ENCODE measurements around the gene DERL2. TPM values are rescaled to one million over a fixed set of nuclear protein-coding genes. Genes with fewer than 3 reads are reported as not detected.

DERL2 gene
- total RNA-seq, 3 donors from 2014 or later = 27.2 to 50.1 (median 41.6) TPM

DNA sequence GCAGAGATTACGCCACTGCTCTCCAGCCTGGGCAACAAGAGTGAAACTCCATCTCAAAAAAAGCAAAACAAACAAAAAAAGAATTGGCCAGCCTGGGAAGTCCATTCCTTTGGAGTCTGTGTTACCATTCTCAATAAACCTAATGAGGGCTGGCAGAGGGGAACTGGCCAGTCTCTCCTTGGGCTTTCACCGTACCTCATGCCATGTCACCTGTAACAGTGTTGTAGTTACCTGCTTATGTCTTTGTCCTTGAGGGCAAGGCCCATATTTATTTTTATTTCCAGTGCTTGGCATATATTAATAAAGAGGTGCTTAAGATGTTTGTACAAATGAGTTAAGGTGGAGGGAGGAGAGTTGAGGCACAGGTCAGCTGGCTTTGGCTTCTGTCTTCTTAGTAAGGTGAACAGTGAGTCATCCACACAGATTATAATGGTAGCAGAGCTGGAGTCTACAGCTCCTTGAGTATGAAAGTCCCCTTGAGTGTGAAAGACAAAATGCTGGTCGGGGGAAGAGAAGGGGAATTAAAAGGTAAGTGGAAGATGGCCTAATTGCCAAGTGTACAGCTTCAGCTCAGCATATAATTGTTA is 55.5 kb downstream of the DERL2 start:
- intact Hi-C loops (cut with DNase I; ENCODE audit: low total_unique reads) = loop anchor here (10.0 kb wide), 1 partner anchor 1606 kb away; no protein-coding TSS in a partner anchor
- Histone ChIP-seq H3K36me3 (peaks cover 6% of the 10 kb centered on the region), H3K4me1 (no peaks in the 10 kb centered on the region), H3K4me3 (no peak overlapping the region), H3K27ac (no peak overlapping the region), H3K9me3 (no peaks in the 10 kb centered on the region), H3K27me3 (no peaks in the 10 kb centered on the region)
- TF ChIP-seq CTCF (IDR thresholded peaks at IDR 0.05) (no peak), POLR2AphosphoS5 (IDR thresholded peaks at IDR 0.05) (no peak), POLR2A (IDR thresholded peaks at IDR 0.05) (no peak)
- DNase-seq (ENCODE audit: low spot score in 2 of 2) = no peak

- peak overlapping the region; percentile 9 to 38 for H3K27ac ChIP-seq
- H3K4me3 ChIP-seq = no peak overlapping the region
- DNase-seq (ENCODE audit: low spot score in 2 of 2) = no peak
- intact Hi-C loops (cut with DNase I; ENCODE audit: low total_unique reads) = no loop called here
- H3K36me3 ChIP-seq = peaks cover 6% of the 10 kb centered on the region
- H3K4me1 ChIP-seq = no peaks in the 10 kb centered on the region
- H3K27me3 ChIP-seq = no peaks in the 10 kb centered on the region
- TF ChIP-seq CTCF (IDR thresholded peaks at IDR 0.05) = no peak
- no peak for TF ChIP-seq POLR2A (IDR thresholded peaks at IDR 0.05)
- no peak for TF ChIP-seq POLR2AphosphoS5 (IDR thresholded peaks at IDR 0.05)
- H3K9me3 ChIP-seq = no peaks in the 10 kb centered on the region
Observed at GRCh38 chr17:5429191-5429887, 56.6 kb downstream of the DERL2 start.

DNA sequence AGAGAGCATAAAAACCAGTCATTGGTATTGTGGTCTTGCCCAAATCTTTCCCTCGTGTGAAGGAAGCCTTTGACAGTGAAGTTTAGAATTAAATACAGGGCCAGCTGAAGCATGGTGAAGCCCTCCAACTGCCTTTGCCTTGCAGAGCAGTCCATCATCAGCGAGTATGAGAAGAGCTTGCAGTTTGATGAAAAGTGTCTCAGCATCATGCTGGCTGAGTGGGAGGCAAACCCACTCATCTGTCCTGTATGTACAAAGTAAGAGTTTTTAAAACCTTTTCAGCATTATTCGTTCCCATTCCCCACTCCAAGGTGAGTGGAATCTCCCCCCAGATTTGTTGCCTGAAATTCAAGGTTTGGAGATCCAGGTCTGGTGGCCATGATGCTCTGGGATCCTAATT is 60.2 kb downstream of the DERL2 start:
- no peak for TF ChIP-seq POLR2AphosphoS5 (IDR thresholded peaks at IDR 0.05)
- TF ChIP-seq POLR2A (IDR thresholded peaks at IDR 0.05) = no peak
- TF ChIP-seq CTCF (IDR thresholded peaks at IDR 0.05) = no peak
- DNase-seq (ENCODE audit: low spot score in 2 of 2) = no peak
- Histone ChIP-seq H3K4me3 (no peak overlapping the region), H3K27ac (no peak overlapping the region), H3K27me3 (no peaks in the 10 kb centered on the region), H3K36me3 (peaks cover 6% of the 10 kb centered on the region), H3K4me1 (peaks cover 0 to 6% of the 10 kb centered on the region in 2 donors), H3K9me3 (no peaks in the 10 kb centered on the region)
- intact Hi-C loops (cut with DNase I; ENCODE audit: low total_unique reads) = no loop called here

DNA sequence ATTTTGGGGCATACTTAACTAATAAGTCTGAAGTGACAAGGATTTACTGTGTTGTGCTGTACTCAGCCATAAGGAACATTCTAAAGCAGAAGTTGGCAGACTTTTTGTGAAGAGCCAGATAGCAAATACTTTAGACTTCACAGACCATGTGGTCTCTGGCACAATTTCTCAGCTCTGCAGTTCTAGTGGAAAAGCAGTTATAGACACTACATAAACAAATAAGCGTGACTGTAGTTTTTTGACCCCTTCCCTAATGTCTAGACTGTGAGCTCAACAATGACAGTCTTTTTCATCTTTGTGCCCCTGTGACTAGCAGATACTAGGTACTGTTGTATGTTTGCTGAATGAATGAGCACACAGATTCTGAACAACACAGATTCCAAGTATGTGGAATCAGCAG is 61.1 kb downstream of the DERL2 start:
- peaks cover 6% of the 10 kb centered on the region for H3K36me3 ChIP-seq
- no peaks in the 10 kb centered on the region for H3K9me3 ChIP-seq
- H3K4me3 ChIP-seq = no peak overlapping the region
- H3K27me3 ChIP-seq = no peaks in the 10 kb centered on the region
- no peak overlapping the region for H3K27ac ChIP-seq
- peaks cover 0 to 9% of the 10 kb centered on the region in 2 donors for H3K4me1 ChIP-seq
- no peak for TF ChIP-seq POLR2A (IDR thresholded peaks at IDR 0.05)
- no peak for TF ChIP-seq POLR2AphosphoS5 (IDR thresholded peaks at IDR 0.05)
- no peak for TF ChIP-seq CTCF (IDR thresholded peaks at IDR 0.05)
- intact Hi-C loops (cut with DNase I; ENCODE audit: low total_unique reads) = no loop called here
- DNase-seq (ENCODE audit: low spot score in 2 of 2) = no peak

- peaks cover 0 to 20% of the 10 kb centered on the region in 2 donors for H3K4me1 ChIP-seq
- no peaks in the 10 kb centered on the region for H3K27me3 ChIP-seq
- no peak overlapping the region for H3K27ac ChIP-seq
- DNase-seq (ENCODE audit: low spot score in 2 of 2) = no peak
- H3K4me3 ChIP-seq = no peak overlapping the region
- intact Hi-C loops (cut with DNase I; ENCODE audit: low total_unique reads) = no loop called here
- peaks cover 6% of the 10 kb centered on the region for H3K36me3 ChIP-seq
- TF ChIP-seq CTCF (IDR thresholded peaks at IDR 0.05) (no peak), POLR2A (IDR thresholded peaks at IDR 0.05) (no peak), POLR2AphosphoS5 (IDR thresholded peaks at IDR 0.05) (no peak)
- no peaks in the 10 kb centered on the region for H3K9me3 ChIP-seq
Observed at GRCh38 chr17:5422505-5422904, 63.5 kb downstream of the DERL2 start.

Measured in breast epithelium (tissue), 4 donors.